ENCODE results near the gene ADAMTS8. TPM values are rescaled to one million over a fixed set of nuclear protein-coding genes. Genes with fewer than 3 reads are reported as not detected.

ADAMTS8 gene
- total RNA-seq, 1 donor from 2014 or later = not detected

DNA sequence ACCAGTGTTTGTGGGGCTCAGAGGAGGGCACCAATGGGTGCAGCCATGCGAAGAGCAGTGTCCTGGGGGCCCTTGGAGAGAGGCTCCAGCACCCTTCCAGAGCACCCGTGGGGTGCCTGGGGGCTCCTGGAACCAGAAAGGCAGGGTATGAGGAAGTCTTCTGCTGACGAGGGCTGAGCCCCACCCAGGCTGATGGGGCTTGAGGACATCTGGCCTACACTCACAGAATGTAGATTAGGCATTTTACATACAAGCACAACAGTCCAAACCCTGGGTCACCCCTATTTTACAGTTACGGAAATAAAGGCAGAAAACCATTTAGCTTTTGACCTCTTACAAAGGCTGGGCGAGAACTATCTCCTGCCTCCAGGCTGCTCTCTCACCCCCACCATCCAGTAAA is 47.6 kb downstream of the ADAMTS8 start:
- H3K27me3 Mint-ChIP-seq (ENCODE audit: insufficient read depth, low read depth) = peaks cover 6% of the 10 kb centered on the region

DNA sequence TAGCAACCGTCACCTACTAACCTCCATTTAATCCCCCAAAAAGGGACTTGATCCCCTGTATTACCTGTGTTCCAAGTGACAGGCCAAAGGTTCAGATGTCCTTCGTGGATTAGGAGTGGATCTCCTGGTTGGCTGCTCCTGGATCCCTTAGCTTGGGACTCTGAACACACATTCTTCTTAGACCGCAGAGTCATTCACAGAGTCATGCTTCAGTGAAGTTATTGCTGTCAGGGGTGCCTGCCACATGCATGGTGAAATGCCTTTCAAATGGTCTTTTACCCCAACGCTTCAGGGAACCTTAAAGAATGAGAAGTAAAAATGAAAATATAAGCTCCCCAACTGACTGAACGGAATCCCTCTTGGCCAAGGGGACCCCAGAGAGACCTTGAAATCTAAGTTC is 49.1 kb downstream of the ADAMTS8 start:
- no peaks in the 10 kb centered on the region for H3K27me3 ChIP-seq
- H3K9me3 ChIP-seq (ENCODE audit: low read depth) = no peaks in the 10 kb centered on the region
- Mint-ChIP-seq H3K4me1 (peaks cover 18% of the 10 kb centered on the region), H3K27ac (peak overlapping the region; percentile 50), H3K9me3 (peaks cover 3% of the 10 kb centered on the region), H3K36me3 (peaks cover 2% of the 10 kb centered on the region), H3K27me3 (ENCODE audit: insufficient read depth, low read depth) (peaks cover 6% of the 10 kb centered on the region), H3K4me3 (no peak overlapping the region)
- H3K4me2 ChIP-seq = no peak overlapping the region
- DNase-seq (ENCODE audit: low spot score) = no peak
- no peak overlapping the region for H3K9ac ChIP-seq
- no peak overlapping the region for H3K4me3 ChIP-seq
- H3K27ac ChIP-seq = no peak overlapping the region
- no peak overlapping the region for H2AFZ ChIP-seq (replicated peaks)
- H3K79me2 ChIP-seq (ENCODE audit: low read depth) = no peaks in the 10 kb centered on the region
- H3F3A ChIP-seq (ENCODE audit: low read depth) = no peaks in the 10 kb centered on the region
- no peaks in the 10 kb centered on the region for H3K36me3 ChIP-seq
- TF ChIP-seq, protein P1, sequence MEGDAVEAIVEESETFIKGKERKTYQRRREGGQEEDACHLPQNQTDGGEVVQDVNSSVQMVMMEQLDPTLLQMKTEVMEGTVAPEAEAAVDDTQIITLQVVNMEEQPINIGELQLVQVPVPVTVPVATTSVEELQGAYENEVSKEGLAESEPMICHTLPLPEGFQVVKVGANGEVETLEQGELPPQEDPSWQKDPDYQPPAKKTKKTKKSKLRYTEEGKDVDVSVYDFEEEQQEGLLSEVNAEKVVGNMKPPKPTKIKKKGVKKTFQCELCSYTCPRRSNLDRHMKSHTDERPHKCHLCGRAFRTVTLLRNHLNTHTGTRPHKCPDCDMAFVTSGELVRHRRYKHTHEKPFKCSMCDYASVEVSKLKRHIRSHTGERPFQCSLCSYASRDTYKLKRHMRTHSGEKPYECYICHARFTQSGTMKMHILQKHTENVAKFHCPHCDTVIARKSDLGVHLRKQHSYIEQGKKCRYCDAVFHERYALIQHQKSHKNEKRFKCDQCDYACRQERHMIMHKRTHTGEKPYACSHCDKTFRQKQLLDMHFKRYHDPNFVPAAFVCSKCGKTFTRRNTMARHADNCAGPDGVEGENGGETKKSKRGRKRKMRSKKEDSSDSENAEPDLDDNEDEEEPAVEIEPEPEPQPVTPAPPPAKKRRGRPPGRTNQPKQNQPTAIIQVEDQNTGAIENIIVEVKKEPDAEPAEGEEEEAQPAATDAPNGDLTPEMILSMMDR (IDR thresholded peaks at IDR 0.05) = no peak
- TF ChIP-seq EZH2 (IDR thresholded peaks at IDR 0.05) = no peak
- TF ChIP-seq EZH2phosphoT487 (IDR thresholded peaks at IDR 0.05) = no peak
- peaks cover 6% of the 10 kb centered on the region for H3K4me1 ChIP-seq
- H4K20me1 ChIP-seq (ENCODE audit: low read depth) = no peaks in the 10 kb centered on the region

More for the DNA sequence above, 47.6 kb downstream of the ADAMTS8 start:
- H3K9ac ChIP-seq = no peak overlapping the region
- no peaks in the 10 kb centered on the region for H3K79me2 ChIP-seq (ENCODE audit: low read depth)
- TF ChIP-seq EZH2 (IDR thresholded peaks at IDR 0.05) (no peak), EZH2phosphoT487 (IDR thresholded peaks at IDR 0.05) (no peak)
- TF ChIP-seq, protein P1 (IDR thresholded peaks at IDR 0.05) = no peak
- Mint-ChIP-seq H3K9me3 (peaks cover 3% of the 10 kb centered on the region), H3K27ac (no peak overlapping the region), H3K36me3 (peaks cover 2% of the 10 kb centered on the region), H3K4me3 (no peak overlapping the region), H3K4me1 (peaks cover 22% of the 10 kb centered on the region)
- no peaks in the 10 kb centered on the region for H3F3A ChIP-seq (ENCODE audit: low read depth)
- H3K36me3 ChIP-seq = no peaks in the 10 kb centered on the region
- no peaks in the 10 kb centered on the region for H3K9me3 ChIP-seq (ENCODE audit: low read depth)
- H3K27me3 ChIP-seq = no peaks in the 10 kb centered on the region
- DNase-seq (ENCODE audit: low spot score) = no peak
- no peak overlapping the region for H3K27ac ChIP-seq
- H2AFZ ChIP-seq (replicated peaks) = no peak overlapping the region
- peaks cover 6% of the 10 kb centered on the region for H3K4me1 ChIP-seq
- no peaks in the 10 kb centered on the region for H4K20me1 ChIP-seq (ENCODE audit: low read depth)
- no peak overlapping the region for H3K4me2 ChIP-seq
- H3K4me3 ChIP-seq = no peak overlapping the region

DNA sequence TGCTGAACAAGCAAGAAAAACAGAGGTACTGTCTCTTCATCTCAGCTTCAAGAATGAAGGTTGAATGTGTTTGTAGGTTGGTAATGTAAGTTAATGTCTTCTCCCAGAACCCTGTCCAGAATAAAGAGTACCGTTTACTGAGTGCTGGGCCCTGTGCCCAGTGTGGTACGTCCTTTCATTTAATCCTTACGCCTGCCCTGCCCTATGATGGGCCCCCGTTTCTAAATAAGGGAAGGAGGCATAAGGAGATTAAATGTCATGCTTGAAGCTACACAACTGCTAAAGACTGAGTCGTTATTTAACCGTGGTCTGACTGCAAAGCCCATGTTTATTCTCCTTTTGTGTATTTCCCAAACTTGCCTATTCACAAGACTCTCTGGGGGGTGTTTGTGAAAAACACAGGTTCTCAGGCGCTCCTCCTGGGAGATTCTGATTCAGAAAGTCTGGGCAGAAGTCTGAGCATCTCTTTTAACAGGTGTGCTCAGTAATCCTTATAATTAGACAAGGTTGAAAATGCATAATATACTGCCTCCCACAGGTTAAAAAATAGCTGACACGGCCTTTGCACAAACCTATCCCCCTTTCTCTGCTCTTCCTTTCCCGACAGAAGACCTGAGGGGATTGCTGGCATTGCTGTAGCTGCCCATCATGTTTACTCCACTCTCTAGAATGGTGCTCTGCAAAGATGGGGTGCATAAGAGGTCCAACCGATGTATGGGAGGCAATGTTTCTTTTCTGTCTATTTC is 57.4 kb downstream of the ADAMTS8 start:
- no peak for DNase-seq (ENCODE audit: low spot score)
- Histone ChIP-seq H3K4me3 (no peak overlapping the region), H3K9ac (no peak overlapping the region), H3K9me3 (ENCODE audit: low read depth) (no peaks in the 10 kb centered on the region), H3K27me3 (no peaks in the 10 kb centered on the region), H3F3A (ENCODE audit: low read depth) (peaks cover 8% of the 10 kb centered on the region), H3K27ac (no peak overlapping the region), H3K4me2 (no peak overlapping the region), H3K36me3 (no peaks in the 10 kb centered on the region), H2AFZ (replicated peaks) (no peak overlapping the region), H3K79me2 (ENCODE audit: low read depth) (no peaks in the 10 kb centered on the region), H4K20me1 (ENCODE audit: low read depth) (no peaks in the 10 kb centered on the region), H3K4me1 (no peaks in the 10 kb centered on the region)
- Mint-ChIP-seq H3K27me3 (ENCODE audit: insufficient read depth, low read depth) (peaks cover 9% of the 10 kb centered on the region), H3K4me1 (peaks cover 15% of the 10 kb centered on the region), H3K27ac (no peak overlapping the region), H3K4me3 (no peak overlapping the region), H3K36me3 (no peaks in the 10 kb centered on the region), H3K9me3 (no peaks in the 10 kb centered on the region)
- TF ChIP-seq, protein P1 (IDR thresholded peaks at IDR 0.05) = peak; percentile 14
- TF ChIP-seq EZH2 (IDR thresholded peaks at IDR 0.05) (no peak), EZH2phosphoT487 (IDR thresholded peaks at IDR 0.05) (no peak)
